Astrocyte of the spinal cord (primary cell): ENCODE results near the gene NODAL.

Experiments used
- DNase-seq: peaks from one replicate; pipeline ENCODE4 v3.0.0; 2011; ENCODE audit warnings: low read depth, low spot score
- H3K4me3 ChIP-seq: 2 replicates; pipeline ENCODE4 v1.5.1; 2011; ENCODE audit warnings: low read depth, mild to moderate bottlenecking, low read length, moderate library complexity
- in situ Hi-C: cut with HindIII; loops from 2 replicates; pipeline ENCODE4 v1.10.0; 2017; ENCODE audit warnings: low sequenced_read_pairs
- TF ChIP-seq, protein P1 (sequence below): IDR thresholded peaks from 2 replicates; pipeline ENCODE4 v1.5.1; 2012; ENCODE audit warnings: low read depth, mild to moderate bottlenecking, low read length, inconsistent platforms

Gene NODAL

DNA sequence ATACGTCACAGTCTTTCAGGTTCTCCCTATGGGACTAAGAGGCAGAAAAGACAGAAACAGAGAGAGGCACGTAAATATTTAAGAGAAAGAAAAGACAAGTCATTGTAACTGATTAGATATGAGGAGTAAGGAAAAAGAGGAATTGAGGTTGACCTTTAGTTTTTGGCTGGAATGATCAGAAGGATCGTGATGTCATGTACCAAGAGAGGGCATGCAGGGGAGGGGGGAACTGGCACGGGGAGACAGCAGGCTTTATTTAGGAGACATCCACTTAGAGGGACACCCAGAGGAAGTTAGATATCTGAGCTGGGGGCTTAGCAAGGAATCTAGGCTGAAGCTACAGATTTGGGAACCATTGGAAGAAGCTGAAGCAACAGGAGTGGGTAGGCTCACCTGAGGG is 49.8 kb downstream of the NODAL start:
- TF ChIP-seq, protein P1, sequence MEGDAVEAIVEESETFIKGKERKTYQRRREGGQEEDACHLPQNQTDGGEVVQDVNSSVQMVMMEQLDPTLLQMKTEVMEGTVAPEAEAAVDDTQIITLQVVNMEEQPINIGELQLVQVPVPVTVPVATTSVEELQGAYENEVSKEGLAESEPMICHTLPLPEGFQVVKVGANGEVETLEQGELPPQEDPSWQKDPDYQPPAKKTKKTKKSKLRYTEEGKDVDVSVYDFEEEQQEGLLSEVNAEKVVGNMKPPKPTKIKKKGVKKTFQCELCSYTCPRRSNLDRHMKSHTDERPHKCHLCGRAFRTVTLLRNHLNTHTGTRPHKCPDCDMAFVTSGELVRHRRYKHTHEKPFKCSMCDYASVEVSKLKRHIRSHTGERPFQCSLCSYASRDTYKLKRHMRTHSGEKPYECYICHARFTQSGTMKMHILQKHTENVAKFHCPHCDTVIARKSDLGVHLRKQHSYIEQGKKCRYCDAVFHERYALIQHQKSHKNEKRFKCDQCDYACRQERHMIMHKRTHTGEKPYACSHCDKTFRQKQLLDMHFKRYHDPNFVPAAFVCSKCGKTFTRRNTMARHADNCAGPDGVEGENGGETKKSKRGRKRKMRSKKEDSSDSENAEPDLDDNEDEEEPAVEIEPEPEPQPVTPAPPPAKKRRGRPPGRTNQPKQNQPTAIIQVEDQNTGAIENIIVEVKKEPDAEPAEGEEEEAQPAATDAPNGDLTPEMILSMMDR, result no peak
- in situ Hi-C loops, result no loop called here
- H3K4me3 ChIP-seq, result no peak overlapping the region
- DNase-seq, result no peak
